ENCODE results near the gene KCNJ5. TPM values are rescaled to one million over a fixed set of nuclear protein-coding genes. Genes with fewer than 3 reads are reported as not detected.

The KCNJ5 gene
- total RNA-seq, 1 experiment from 2014 or later = 0.22 TPM

DNA sequence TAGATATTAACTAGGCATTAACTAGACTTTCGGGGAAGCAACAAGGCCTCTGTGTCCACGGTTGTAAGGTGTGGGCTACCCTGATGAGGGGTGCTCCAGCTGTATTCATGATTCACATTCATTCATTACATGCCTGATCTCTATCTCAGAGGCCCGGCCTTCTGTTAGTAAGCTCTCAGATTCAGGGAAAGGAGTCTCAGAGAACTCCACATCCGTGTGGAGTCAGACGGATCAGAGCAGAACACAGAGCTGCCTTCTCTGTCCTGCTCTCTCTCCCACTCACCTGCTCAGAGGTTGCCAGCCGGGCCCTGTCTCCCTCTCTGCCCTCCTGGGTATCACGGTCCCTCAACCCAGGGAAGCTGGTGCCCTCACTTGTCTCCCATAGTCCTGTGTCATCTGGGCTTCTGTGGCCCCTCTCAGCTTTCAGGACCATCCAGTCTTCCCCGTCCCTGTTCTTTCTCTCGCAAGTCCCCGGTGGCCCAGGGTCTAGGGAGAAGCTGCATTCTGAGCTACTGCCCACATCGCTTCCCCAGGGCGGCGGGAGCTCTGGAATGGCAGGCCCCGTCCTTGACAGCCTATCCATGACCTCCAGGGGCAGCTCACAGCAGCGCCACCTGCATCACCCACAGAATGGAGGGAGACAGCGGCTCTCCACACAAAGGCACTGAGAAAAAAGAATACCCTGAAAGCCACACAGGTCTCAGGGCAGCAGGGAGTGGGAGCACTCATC lies 47.2 kb downstream of the KCNJ5 start:
- Mint-ChIP-seq H3K27me3 (ENCODE audit: low read depth) (peaks cover 67% of the 10 kb centered on the region), H3K4me1 (peaks cover 22% of the 10 kb centered on the region), H3K4me3 (no peak overlapping the region), H3K36me3 (no peaks in the 10 kb centered on the region), H3K27ac (no peak overlapping the region), H3K9me3 (no peaks in the 10 kb centered on the region)
- no peak for DNase-seq (ENCODE audit: low spot score)
- TF ChIP-seq, protein P1, sequence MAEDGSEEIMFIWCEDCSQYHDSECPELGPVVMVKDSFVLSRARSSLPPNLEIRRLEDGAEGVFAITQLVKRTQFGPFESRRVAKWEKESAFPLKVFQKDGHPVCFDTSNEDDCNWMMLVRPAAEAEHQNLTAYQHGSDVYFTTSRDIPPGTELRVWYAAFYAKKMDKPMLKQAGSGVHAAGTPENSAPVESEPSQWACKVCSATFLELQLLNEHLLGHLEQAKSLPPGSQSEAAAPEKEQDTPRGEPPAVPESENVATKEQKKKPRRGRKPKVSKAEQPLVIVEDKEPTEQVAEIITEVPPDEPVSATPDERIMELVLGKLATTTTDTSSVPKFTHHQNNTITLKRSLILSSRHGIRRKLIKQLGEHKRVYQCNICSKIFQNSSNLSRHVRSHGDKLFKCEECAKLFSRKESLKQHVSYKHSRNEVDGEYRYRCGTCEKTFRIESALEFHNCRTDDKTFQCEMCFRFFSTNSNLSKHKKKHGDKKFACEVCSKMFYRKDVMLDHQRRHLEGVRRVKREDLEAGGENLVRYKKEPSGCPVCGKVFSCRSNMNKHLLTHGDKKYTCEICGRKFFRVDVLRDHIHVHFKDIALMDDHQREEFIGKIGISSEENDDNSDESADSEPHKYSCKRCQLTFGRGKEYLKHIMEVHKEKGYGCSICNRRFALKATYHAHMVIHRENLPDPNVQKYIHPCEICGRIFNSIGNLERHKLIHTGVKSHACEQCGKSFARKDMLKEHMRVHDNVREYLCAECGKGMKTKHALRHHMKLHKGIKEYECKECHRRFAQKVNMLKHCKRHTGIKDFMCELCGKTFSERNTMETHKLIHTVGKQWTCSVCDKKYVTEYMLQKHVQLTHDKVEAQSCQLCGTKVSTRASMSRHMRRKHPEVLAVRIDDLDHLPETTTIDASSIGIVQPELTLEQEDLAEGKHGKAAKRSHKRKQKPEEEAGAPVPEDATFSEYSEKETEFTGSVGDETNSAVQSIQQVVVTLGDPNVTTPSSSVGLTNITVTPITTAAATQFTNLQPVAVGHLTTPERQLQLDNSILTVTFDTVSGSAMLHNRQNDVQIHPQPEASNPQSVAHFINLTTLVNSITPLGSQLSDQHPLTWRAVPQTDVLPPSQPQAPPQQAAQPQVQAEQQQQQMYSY (CRISPR knock-in tag; IDR thresholded peaks at IDR 0.05) = no peak
- TF ChIP-seq, protein P2, sequence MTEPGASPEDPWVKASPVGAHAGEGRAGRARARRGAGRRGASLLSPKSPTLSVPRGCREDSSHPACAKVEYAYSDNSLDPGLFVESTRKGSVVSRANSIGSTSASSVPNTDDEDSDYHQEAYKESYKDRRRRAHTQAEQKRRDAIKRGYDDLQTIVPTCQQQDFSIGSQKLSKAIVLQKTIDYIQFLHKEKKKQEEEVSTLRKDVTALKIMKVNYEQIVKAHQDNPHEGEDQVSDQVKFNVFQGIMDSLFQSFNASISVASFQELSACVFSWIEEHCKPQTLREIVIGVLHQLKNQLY (CRISPR knock-in tag; IDR thresholded peaks at IDR 0.05) = no peak
- TF ChIP-seq, protein P3, sequence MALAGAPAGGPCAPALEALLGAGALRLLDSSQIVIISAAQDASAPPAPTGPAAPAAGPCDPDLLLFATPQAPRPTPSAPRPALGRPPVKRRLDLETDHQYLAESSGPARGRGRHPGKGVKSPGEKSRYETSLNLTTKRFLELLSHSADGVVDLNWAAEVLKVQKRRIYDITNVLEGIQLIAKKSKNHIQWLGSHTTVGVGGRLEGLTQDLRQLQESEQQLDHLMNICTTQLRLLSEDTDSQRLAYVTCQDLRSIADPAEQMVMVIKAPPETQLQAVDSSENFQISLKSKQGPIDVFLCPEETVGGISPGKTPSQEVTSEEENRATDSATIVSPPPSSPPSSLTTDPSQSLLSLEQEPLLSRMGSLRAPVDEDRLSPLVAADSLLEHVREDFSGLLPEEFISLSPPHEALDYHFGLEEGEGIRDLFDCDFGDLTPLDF (CRISPR knock-in tag; IDR thresholded peaks at IDR 0.05) = no peak
- ATAC-seq = peak; percentile 10; the same call in 1 of the 2 replicates
- ChIA-PET CTCF (interaction anchor here (1.1 to 3.8 kb wide), 6 partner anchors 10 to 58 kb away, joined by 3 to 25 read pairs (median 12); no protein-coding TSS in a partner anchor), POLR2A (no interaction called here)

DNA sequence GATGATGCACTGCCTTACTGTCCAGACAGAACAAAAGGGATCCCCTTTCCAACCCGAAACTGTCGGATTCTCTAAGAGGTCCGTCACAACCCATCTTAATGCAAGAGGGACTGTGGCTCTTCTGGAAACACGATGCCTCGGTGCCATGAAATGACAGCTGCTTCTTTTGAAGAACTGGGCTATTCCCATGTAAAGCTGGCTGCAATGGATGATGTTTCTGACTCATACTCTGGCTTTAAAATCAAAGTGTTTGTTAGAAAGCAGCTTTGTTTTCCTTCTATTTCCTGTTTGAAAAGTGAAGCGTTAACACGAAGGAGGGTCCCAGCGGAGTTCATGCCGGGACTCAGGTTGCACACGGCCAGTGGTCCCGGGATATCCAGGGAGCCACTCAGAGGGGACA lies 48.4 kb downstream of the KCNJ5 start:
- H3K4me1 Mint-ChIP-seq = peaks cover 22% of the 10 kb centered on the region
- no peak overlapping the region for H3K4me3 Mint-ChIP-seq
- DNase-seq (ENCODE audit: low spot score) (no peak), ATAC-seq (no peak)
- CTCF ChIA-PET = interaction anchor here (0.9 to 3.8 kb wide), 4 partner anchors 9 to 52 kb away, joined by 4 to 25 read pairs (median 7); no protein-coding TSS in a partner anchor
- no peaks in the 10 kb centered on the region for H3K9me3 Mint-ChIP-seq
- no peak for TF ChIP-seq RORB (CRISPR knock-in tag; IDR thresholded peaks at IDR 0.05)
- TF ChIP-seq GTF2I (CRISPR knock-in tag; conservative IDR thresholded peaks at IDR 0.05) = no peak
- TF ChIP-seq ETV6 (CRISPR knock-in tag; IDR thresholded peaks at IDR 0.05) = no peak
- no peak for TF ChIP-seq FOXK1 (CRISPR knock-in tag; IDR thresholded peaks at IDR 0.05)
- no peak for TF ChIP-seq CBFB (CRISPR knock-in tag; IDR thresholded peaks at IDR 0.05; ENCODE audit: low read depth)
- no peak for TF ChIP-seq ZNF121 (CRISPR knock-in tag; IDR thresholded peaks at IDR 0.05)
- no peak for TF ChIP-seq JAZF1 (CRISPR knock-in tag; IDR thresholded peaks at IDR 0.05)
- no peak for TF ChIP-seq FOXP1 (CRISPR knock-in tag; IDR thresholded peaks at IDR 0.05; ENCODE audit: borderline replicate concordance)
- TF ChIP-seq JUN (CRISPR knock-in tag; IDR thresholded peaks at IDR 0.05) = no peak
- TF ChIP-seq, protein P4, sequence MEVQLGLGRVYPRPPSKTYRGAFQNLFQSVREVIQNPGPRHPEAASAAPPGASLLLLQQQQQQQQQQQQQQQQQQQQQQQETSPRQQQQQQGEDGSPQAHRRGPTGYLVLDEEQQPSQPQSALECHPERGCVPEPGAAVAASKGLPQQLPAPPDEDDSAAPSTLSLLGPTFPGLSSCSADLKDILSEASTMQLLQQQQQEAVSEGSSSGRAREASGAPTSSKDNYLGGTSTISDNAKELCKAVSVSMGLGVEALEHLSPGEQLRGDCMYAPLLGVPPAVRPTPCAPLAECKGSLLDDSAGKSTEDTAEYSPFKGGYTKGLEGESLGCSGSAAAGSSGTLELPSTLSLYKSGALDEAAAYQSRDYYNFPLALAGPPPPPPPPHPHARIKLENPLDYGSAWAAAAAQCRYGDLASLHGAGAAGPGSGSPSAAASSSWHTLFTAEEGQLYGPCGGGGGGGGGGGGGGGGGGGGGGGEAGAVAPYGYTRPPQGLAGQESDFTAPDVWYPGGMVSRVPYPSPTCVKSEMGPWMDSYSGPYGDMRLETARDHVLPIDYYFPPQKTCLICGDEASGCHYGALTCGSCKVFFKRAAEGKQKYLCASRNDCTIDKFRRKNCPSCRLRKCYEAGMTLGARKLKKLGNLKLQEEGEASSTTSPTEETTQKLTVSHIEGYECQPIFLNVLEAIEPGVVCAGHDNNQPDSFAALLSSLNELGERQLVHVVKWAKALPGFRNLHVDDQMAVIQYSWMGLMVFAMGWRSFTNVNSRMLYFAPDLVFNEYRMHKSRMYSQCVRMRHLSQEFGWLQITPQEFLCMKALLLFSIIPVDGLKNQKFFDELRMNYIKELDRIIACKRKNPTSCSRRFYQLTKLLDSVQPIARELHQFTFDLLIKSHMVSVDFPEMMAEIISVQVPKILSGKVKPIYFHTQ (CRISPR knock-in tag; IDR thresholded peaks at IDR 0.05) = no peak
- TF ChIP-seq IRF2 (CRISPR knock-in tag; IDR thresholded peaks at IDR 0.05; ENCODE audit: borderline replicate concordance, low read depth) = no peak
- TF ChIP-seq, protein P3 (CRISPR knock-in tag; IDR thresholded peaks at IDR 0.05) = no peak
- TF ChIP-seq, protein P5, sequence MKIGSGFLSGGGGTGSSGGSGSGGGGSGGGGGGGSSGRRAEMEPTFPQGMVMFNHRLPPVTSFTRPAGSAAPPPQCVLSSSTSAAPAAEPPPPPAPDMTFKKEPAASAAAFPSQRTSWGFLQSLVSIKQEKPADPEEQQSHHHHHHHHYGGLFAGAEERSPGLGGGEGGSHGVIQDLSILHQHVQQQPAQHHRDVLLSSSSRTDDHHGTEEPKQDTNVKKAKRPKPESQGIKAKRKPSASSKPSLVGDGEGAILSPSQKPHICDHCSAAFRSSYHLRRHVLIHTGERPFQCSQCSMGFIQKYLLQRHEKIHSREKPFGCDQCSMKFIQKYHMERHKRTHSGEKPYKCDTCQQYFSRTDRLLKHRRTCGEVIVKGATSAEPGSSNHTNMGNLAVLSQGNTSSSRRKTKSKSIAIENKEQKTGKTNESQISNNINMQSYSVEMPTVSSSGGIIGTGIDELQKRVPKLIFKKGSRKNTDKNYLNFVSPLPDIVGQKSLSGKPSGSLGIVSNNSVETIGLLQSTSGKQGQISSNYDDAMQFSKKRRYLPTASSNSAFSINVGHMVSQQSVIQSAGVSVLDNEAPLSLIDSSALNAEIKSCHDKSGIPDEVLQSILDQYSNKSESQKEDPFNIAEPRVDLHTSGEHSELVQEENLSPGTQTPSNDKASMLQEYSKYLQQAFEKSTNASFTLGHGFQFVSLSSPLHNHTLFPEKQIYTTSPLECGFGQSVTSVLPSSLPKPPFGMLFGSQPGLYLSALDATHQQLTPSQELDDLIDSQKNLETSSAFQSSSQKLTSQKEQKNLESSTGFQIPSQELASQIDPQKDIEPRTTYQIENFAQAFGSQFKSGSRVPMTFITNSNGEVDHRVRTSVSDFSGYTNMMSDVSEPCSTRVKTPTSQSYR (CRISPR knock-in tag; IDR thresholded peaks at IDR 0.05) = no peak
- TF ChIP-seq ZBTB21 (CRISPR knock-in tag; IDR thresholded peaks at IDR 0.05; ENCODE audit: borderline replicate concordance) = no peak
- H3K36me3 Mint-ChIP-seq = no peaks in the 10 kb centered on the region
- peaks cover 54% of the 10 kb centered on the region for H3K27me3 Mint-ChIP-seq (ENCODE audit: low read depth)
- H3K27ac Mint-ChIP-seq = no peak overlapping the region
- POLR2A ChIA-PET = no interaction called here

Data from WTC11 (cell line).